ENCODE measurements around the gene KIF5A. TPM values are rescaled to one million over a fixed set of nuclear protein-coding genes. Genes with fewer than 3 reads are reported as not detected.

Gene KIF5A
- total and polyA plus RNA-seq, 2 of the 13 experiments (the other 11 are each of a cell fraction or from before 2014, with no cell fraction given), result 1.6 to 11.9 TPM

- TF ChIP-seq ZBED4 (CRISPR knock-in tag; IDR thresholded peaks at IDR 0.05; ENCODE audit: borderline replicate concordance) (0 out of 2 replicates have a peak, but pooled peaks have one; percentile 31), PATZ1 (CRISPR knock-in tag; IDR thresholded peaks at IDR 0.05) (peak; percentile 29; the same call in 1 of the 2 replicates), ZNF670 (CRISPR knock-in tag; IDR thresholded peaks at IDR 0.05; ENCODE audit: borderline replicate concordance) (0 out of 2 replicates have a peak, but pooled peaks have one; percentile 41), ZNF574 (CRISPR knock-in tag; IDR thresholded peaks at IDR 0.05) (peak; percentile 69), ZNF557 (CRISPR knock-in tag; IDR thresholded peaks at IDR 0.05) (no peak), ZNF414 (CRISPR knock-in tag; IDR thresholded peaks at IDR 0.05) (peak; percentile 27; the same call in 1 of the 2 replicates), GPN1 (CRISPR knock-in tag; IDR thresholded peaks at IDR 0.05; ENCODE audit: borderline replicate concordance) (no peak), KDM5A (IDR thresholded peaks at IDR 0.05; ENCODE audit: borderline replicate concordance, low read length) (peak; percentile 40; the same call in 1 of the 2 replicates), XRCC5 (optimal IDR thresholded peaks at IDR 0.05; ENCODE audit: low read length) (peak; percentile 47), KDM6A (CRISPR knock-in tag; IDR thresholded peaks at IDR 0.05; ENCODE audit: low read depth) (peak; percentile 61), RNF219 (CRISPR knock-in tag; IDR thresholded peaks at IDR 0.05) (no peak), SMAD3 (CRISPR knock-in tag; IDR thresholded peaks at IDR 0.05) (no peak), NFIC (IDR thresholded peaks at IDR 0.05; ENCODE audit: low read length) (peak; percentile 87), ZNF430 (CRISPR knock-in tag; IDR thresholded peaks at IDR 0.05) (no peak)
Observed at GRCh38 chr12:57579677-57580465, 30.0 kb downstream of the KIF5A start (continued).
